Stomach (tissue), 4 donors: Measurements from ENCODE around the gene TSPAN7.

ENCODE experiments used
- EP300 ChIP-seq: sonication (generic); formaldehyde crosslinking; IDR thresholded peaks from one replicate; pipeline ENCODE4 v1.6.1; 2017; ENCODE audit warnings: antibody characterized with exemption
- POLR2A ChIP-seq, 4 donors: fragments of 450-650 bp; IDR thresholded peaks; one replicate each; pipeline ENCODE4 v1.6.1; 2016; ENCODE audit warnings: antibody characterized with exemption in 4 of 4, control low read depth in 2 of 4, mild to moderate bottlenecking in 1 of 4, moderate library complexity in 1 of 4
- POLR2AphosphoS5 ChIP-seq, 3 donors: sonication (generic); formaldehyde crosslinking; IDR thresholded peaks; one replicate each; pipeline ENCODE4 v1.6.1; 2016; ENCODE audit warnings: antibody characterized with exemption in 3 of 3
- TF ChIP-seq, protein P1 (sequence below), 7 experiments: fragments of 450-650 bp in 4 of 7; fragments of 200-600 bp in 3 of 7; sonication (generic) in 3 of 7; IDR thresholded peaks; one replicate each; pipeline ENCODE4 v1.5.1; 2016 to 2019; ENCODE audit warnings: antibody characterized with exemption in 7 of 7, control low read depth in 2 of 7, mild to moderate bottlenecking in 1 of 7

DNA sequence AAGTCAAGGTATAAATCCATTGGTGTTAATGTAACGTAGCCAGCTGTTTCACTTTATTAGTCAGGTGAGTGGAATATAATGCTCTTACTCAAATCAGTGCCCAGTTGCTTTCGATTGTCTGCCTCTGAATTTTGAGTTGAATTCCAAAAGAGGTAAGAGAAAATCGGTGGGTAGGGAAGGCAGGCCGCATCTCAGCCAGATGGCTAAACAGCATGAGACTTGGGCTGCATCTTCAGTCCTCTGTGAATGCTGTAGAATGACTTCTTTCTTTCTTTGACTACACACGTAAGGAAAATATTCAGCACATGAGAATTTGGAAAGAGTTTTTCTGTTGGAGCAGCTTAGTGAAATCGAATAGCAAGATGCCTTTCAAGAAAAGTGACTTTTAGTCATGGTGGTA lies 49.5 kb downstream of the TSPAN7 start:
- TF ChIP-seq POLR2A (IDR thresholded peaks at IDR 0.05): no peak
- TF ChIP-seq, protein P1, sequence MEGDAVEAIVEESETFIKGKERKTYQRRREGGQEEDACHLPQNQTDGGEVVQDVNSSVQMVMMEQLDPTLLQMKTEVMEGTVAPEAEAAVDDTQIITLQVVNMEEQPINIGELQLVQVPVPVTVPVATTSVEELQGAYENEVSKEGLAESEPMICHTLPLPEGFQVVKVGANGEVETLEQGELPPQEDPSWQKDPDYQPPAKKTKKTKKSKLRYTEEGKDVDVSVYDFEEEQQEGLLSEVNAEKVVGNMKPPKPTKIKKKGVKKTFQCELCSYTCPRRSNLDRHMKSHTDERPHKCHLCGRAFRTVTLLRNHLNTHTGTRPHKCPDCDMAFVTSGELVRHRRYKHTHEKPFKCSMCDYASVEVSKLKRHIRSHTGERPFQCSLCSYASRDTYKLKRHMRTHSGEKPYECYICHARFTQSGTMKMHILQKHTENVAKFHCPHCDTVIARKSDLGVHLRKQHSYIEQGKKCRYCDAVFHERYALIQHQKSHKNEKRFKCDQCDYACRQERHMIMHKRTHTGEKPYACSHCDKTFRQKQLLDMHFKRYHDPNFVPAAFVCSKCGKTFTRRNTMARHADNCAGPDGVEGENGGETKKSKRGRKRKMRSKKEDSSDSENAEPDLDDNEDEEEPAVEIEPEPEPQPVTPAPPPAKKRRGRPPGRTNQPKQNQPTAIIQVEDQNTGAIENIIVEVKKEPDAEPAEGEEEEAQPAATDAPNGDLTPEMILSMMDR (IDR thresholded peaks at IDR 0.05): no peak
- TF ChIP-seq POLR2AphosphoS5 (IDR thresholded peaks at IDR 0.05): no peak
- TF ChIP-seq EP300: no peak
